ENCODE results near the gene HCN2.
"Not testable (repeated sequence)": the region's sequence is repeated elsewhere in the genome, so short reads cannot be mapped to it uniquely, and the experiment has no call there.

Gene HCN2

DNA sequence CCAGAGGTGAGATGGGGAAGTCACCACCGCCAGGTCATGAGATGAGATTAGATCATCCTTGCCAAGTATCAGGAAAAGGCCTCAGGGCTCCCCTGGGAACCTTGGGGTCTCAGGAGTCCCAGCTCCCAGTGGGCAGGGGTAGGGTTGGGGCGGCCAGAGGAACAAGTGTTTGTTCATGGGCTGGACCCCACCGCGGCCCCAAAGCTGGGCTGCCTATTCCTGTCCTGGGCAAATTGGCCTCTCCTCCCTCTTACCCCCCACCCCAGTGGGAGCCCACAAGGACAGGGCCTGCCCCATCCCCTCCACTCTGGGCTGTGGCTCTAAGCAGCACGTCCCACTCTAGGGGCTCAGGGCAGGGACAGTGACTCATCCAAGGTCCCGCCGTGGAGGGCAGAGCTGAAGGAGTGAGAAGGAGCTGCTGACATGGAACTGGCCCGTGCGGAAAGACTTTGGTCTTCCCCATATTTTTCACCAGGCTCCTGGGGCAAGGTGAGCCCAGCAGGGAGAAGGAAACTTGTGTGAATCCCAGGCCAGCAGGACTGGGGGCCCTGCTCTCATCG is 4.0 kb upstream of the HCN2 start:
- no peak for DNase-seq

DNA sequence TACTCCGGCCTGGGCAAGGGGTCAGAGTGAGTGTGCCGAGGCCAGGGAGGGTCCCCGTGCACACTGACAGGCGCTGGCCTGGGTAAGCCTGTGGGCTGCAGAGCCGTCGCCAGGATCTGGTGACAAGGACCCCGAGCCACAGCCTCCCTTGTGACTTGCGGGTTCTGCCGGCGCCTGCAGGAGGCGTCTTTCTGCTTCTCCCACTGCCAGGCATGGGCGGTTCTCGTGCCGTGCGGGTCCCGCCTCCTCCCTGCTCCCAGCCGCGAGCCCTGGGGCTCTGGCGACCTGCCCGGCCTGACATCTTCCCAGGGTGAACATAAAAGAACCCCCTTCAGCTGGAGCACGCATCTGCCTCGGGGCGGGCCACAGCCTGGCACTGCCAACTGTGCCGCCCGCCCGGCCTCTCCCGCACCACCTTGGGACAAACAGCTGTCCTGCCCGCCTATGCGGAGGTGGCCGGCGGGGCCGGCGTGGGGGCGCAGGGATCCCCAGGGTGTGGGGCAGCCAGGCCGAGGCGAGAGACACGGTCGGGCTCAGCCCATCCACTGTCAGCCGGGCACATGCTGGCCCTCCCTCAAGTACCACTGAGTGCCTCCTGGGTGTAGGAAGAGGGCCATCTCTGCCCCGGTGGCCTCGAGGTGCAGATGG is 1.5 kb upstream of the HCN2 start:
- DNase-seq = peak; percentile 38 to 61 (median 57)

DNA sequence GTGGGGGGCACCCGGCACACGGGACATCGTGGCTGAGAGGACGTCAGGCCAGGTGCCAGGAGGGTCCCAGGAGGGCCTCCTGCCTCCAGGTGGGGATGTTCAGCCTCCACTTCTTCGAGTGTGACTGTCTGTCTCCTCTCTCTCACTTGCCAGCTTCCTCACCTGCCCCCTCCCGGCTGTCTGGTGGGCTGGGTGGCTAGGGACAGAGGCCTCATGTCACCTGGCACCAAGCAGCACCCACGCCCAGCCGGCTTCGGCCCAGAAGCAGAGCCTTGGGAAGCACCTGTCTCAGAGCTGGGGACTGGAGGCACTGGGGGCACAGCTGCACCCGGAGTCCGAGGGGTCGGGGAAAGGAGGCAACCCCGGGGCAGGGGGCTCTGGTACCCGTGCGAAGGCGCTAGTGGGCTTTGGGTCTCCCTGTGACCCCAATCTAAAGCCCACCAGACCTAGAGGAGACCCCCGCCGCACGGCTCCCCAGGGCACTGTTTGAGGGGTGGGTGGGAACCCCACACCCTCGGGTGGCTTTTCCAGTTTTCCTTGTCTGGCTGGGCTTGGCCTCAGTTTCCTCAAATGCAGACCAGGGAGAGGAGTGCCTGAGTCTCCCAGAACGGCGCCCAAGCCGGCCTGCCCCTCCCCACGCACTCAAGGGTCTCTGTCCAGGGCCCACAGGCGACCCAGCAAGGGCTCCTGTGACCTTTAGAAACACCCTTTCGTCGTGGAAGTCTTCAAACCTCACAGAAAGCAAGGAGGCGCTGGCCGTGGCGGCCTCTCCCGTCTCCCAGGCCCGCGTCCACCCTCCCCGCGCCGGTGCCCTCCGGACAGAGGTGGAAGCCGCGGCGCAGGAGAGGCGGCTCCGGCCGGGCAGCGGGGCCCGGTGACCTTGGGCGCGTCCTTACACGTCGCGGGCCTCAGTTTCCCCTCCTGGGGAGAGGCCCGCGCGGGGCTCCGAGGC is 664 bp upstream of the HCN2 start:
- no peak for DNase-seq

DNA sequence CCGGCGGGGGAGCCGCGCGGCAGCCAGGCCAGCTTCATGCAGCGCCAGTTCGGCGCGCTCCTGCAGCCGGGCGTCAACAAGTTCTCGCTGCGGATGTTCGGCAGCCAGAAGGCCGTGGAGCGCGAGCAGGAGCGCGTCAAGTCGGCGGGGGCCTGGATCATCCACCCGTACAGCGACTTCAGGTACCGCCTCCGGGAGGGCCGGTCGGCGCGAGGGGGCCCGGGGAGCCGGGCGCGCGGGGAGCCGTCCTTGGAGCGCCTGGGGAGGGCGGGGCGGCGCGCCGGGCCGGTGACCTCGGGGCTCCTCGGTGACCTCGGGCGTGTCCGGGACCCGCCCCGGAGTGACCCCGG is 690 bp downstream of the HCN2 start:
- DNase-seq = peak in 1 of 5 donors; percentile 24

DNA sequence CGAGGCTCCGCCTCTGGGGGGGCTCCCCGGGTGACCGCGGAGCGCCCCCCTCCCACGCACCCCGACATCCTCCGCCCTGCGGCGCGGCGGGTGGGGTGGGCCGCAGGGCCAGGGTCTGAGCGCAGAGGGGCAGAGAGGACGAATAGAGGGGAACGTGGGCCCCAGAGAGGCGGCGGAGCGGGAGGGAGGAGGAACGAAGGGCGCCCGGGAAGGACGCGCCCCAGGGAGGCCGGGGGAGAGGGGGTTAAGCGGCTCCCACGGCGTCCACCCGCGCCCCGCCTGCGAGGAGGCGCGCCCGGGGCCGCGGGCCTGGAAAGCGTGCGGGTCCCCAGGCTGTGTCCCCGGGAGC is 1.0 kb downstream of the HCN2 start:
- DNase-seq = no peak

DNA sequence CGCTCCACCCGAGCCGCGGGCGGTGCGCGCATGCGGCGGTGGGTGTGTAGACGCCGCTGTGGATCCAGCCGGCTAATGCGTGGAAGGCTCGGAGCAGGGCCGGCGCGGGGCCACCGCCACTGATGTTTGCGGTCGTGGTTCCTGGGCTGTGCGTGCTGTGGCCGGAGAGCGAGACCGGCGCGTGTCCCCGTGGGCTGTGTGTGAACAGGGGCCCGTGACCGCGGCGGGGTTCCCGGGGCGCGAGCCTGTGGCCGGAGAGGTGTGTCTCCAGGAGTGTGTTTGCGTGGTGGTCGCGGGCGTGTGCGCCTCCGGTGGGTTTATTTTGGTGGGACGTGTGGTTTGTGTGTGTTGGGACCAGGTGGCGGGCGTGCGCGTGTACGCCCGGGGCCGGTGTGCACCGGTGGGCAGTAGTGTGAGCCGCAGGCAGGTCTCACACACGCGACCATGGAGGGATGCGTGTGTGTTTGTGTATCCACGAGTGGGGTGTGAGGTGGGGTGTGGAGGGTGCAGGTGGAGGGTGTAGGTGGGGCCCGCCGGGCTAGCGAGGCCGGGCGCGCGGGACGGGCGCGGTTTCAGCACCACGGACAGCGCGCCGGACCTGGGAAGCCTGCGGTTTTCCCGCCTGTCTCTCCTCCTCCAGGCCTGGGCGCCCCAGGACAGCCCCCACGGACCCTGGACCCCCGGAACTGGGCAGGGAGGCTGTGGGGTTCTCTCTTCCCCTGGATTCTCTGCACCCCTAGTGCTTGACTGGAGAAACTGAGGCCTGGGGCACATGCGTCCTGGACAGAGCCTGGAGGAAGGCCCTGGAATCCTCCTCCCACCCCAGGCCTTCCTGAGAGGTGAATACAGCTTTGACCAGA is 1.6 kb downstream of the HCN2 start:
- DNase-seq = no peak

DNA sequence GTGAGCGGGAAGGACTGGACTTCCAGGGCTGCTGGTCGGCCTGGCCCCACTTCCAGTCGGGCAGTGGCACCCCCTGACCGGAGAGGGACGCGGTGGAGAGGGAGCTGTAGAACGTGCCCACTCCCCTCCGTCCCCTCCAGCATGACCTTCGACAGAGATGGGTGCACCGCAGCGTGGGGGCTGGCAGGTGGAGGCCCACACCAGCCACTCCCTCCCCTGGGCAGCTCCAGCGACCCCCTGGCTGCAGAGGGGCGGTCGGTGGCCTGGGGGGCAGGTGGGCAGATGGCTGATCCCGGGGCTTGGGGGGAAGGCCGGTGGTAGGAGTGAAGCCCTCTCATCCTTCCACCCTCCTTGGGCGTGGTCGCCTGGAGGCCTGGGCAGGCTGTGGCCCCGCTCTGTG is 2.4 kb downstream of the HCN2 start:
- DNase-seq = no peak

DNA sequence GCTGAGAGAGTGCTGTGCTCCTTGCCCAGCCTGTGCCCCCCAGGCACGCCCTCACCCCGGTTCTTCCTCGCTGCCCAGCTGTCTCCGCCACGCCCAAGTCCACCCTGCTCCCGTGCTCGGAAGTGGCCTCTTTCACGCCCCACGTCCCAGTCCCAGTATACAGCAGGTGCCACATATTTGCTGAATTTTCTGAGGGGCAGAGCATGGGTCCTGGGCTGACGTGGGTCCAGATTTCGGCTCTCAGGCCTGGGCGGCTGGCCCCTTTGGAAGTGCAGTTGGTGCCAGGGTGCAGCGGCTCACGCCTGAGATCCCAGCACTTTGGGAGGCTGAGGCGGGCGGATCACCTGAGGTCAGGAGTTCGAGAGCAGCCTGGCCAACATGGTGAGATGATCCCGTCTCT is 3.4 kb downstream of the HCN2 start:
- DNase-seq = no peak

DNA sequence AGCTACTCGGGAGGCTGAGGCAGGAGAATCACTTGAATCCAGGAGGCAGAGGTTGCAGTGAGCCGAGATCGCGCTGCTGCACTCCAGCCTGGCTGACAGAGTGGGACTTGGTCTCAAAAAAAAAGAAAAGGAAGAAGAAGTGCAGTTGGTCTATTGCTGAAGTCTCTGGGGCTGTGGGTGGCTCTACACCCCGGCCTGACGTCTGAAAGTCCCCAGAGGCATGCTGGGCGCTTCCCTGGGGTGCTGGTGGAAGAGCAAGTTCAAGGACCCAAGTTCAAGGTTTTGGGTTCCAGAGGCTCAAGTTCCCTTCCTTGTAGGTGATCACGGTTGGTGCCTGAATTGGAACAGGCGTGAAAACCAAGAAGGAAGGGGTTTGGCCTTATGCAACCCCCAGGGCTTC is 3.8 kb downstream of the HCN2 start:
- DNase-seq = no peak

DNA sequence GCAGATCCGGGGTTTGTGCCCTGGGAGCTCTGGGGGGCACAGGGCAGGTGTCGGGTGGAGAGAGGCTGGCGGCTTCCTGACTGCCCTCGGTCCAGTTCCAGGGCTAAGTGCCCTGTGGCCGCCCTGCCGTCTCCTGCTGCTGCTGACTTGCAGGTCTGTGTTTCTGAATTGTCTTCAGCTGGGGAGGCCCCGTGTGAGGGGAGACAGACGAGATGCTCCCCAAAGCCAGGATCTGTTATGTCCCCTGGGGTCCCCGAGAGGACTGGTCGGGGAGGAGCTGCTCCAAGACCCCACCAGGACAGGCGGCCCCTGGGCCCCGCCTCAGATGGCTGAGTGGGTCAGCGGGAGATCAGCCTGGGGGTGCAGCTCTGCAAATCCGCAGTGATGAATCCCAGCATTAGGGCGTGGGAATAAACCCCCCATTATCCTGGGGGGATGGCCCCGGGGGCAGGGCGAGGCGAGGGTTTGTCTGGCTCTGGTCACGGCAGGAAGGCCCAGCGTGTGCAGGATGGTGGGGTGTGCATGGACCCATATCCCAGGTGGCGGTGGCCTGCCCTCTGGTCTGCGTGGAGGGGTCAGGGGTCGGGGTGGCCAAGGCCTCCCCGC is 4.7 kb downstream of the HCN2 start:
- no peak for DNase-seq

DNA sequence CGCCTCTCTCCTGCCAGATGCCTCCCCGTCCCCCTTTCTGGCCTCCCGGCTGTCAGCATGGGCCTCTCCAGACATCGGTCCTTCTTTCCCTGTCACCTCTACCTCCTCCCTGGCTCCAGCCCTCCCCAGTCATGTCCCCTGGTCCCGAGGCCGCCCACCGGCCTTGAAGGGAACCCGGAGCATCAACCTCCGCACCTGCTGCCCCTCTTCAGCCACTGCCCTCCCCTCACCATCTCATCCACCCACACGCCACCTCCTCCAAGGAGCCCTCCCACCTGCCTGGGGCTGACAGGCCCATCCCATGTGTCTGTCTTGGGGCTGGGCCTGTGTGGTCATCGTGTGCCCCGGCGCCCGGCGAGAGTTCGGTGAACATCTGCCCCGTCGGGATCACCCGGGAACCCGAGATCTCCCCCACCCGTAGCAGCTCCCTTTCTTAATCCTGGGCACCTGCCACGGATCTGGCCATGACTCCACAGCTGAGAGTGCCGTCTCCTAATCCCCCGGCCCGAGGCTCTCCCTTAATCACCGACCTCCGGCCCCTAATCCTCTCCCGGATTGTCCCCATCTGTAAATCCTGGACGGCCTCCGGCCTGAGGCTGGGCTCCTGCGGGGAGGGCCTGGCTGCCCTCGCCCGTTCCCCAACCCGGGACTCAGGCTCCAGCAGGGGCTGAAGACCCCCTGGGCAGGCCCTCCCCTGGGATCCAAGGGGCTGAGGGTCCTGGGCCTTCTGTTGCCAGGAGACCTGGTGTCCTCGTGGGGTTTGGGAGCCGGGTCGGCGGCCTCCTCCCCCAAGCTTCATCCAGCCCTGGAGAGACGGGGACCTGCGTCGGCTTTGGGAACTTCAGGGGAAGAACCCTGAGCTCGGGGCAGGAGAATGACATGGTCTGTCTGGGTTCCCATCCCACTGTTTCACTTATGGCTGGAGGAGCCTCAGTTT is 5.9 kb downstream of the HCN2 start:
- DNase-seq = no peak

DNA sequence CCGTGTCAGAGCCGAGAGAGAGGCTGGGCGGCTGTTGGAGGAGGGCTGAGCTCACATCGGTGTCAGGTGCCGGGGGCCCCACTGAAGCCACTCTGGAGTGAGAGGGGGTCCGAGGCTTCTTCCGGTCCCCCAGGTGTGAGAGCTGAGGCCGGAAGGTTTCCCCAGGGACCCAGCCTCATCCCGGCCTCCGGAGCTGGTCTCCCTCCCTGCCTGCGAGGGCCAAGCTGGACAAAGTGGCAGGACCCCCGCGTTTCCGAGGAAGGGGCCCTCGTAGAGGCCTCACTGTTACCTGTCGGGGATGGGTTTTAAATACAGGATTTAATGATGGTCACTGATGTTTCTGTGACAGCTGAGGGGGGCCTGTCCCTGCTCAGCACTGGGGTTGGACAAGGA is 6.6 kb downstream of the HCN2 start:
- DNase-seq = no peak

DNA sequence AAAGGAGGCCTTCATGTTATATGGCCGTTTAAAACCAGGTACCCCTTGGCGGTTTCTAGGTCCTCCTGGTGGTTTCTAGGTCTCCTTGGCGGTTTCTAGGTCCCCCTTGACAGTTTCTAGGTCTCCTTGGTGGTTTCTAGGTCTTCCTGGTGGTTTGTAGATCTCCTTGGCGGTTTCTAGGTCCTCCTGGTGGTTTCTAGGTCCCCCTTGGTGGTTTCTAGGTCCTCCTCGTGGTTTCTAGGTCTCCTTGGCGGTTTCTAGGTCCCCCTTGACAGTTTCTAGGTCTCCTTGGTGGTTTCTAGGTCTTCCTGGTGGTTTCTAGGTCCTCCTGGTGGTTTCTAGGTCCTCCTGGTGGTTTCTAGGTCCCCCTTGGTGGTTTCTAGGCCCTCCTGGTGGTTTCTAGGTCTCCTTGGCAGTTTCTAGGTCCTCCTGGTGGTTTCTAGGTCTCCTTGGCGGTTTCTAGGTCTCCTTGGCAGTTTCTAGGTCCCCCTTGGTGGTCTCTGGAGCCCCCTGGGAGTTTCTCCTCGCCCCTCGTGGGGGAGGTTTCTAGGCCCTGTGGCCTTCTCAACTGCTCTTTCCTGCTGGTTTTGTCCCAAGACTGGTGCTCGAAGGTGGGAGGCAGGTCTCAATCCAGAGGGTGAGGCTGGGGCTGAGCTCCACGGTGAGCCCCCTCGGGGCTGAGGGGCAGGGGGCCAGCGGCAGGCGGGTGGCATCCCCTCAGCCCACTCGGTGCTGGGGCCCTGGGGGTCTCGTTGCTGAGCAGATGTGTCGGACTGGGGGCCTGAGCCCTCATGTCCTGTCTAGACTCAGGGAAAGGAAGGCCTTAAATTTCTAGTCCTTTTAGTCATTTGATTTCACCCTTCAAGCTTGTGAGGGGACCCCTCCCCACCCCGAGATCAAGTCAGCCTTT is 8.0 kb downstream of the HCN2 start:
- DNase-seq = no peak

DNA sequence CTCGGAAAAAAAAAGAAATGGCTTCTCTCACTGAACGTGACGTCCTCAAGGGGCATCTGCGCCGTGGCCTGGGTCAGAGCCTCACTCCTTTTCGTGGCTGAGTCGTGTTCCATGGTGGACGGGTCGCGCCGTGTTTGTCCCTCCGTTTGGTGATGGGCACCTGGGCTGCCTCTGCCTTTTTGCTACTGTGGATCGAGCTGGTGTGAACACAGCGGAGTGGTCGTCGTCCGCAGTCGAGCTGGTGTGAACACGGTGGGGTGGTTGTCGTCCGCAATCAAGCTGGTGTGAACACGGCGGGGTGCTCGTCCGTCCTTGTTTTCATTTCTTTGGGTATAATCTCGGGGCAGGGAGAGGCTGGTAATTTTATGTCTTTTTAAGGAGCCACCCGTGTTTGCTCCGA is 11.6 kb downstream of the HCN2 start:
- no peak for DNase-seq

DNA sequence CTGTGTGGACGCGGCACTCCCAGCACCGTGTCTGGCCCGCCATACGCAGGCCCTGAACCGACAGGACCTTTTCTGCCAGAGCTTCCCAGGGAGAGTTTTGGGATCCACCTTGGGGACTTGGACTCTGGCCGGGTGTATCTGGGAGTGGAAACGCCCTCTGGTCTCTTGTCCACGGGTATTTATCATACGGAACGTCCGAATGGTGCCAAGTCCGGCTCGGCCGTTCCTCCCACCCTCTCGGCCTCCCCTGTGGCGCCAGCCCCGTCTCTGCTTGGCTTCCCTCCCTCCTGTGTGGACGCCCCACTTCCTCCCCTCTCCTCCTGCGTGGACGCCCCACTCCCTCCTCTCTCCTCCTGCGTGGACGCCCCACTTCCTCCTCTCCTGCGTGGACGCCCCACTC is 12.1 kb downstream of the HCN2 start:
- no peak for DNase-seq

DNA sequence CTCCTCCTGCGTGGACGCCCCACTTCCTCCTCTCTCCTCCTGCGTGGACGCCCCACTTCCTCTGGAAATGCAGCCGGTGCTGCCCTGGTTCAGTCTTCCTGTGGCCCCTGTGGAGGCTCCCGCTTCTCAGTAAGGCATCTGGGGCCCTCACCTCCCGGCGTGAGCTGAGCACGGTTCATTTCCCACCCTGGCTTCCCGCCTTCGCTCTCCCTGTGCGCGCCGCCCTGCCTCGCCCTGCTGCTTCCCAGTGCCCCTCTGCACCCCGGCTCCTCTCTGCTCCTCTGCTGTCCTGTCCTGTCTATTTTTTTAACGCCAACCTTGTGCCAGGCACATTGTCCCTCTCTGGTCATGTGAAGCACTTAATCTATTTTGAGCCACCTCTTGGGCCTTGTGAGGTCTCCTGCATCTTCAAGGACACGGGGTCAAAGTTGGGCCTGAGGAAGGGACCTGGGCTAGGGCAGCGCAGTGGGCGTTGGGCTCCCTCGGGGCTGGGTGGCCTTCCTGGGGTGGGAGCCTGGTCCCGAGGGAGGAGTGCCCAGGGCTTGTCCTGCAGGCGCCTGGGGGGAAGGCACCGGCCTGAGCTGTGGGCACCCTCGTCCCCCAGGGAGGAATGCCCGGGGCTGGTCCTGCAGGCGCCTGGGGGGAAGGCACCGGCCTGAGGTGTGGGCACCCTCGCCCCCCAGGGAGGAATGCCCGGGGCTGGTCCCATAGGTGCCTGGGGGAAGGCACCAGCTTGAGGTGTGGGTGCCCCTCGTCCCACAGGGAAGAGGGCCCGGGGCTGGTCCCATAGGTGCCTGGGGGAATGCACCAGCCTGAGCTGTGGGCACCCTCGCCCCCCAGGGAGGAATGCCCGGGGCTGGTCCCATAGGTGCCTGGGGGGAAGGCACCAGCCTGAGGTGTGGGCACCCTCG is 13.0 kb downstream of the HCN2 start:
- no peak for DNase-seq

DNA sequence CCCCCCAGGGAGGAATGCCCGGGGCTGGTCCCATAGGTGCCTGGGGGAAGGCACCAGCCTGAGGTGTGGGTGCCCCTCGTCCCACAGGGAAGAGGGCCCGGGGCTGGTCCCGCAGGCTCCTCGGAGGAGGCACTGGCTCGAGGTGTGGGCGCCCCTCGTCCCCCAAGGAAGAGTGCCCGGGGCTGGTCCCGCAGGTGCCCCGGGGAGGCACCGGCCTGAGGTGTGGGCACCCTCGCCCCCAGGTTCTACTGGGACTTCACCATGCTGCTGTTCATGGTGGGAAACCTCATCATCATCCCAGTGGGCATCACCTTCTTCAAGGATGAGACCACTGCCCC is 13.6 kb downstream of the HCN2 start:
- DNase-seq = not testable (repeated sequence)

DNA sequence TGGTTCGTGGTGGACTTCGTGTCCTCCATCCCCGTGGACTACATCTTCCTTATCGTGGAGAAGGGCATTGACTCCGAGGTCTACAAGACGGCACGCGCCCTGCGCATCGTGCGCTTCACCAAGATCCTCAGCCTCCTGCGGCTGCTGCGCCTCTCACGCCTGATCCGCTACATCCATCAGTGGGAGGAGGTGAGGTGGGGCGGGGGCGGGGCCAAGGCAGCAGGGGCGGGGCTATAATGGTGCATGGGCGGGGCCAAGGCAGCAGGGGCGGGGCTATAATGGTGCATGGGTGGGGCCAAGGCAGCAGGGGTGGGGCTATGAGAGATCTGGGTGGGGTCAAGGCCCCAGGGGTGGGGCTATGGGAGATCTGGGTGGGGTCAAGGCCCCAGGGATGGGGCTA is 14.1 kb downstream of the HCN2 start:
- not testable (repeated sequence) for DNase-seq

DNA sequence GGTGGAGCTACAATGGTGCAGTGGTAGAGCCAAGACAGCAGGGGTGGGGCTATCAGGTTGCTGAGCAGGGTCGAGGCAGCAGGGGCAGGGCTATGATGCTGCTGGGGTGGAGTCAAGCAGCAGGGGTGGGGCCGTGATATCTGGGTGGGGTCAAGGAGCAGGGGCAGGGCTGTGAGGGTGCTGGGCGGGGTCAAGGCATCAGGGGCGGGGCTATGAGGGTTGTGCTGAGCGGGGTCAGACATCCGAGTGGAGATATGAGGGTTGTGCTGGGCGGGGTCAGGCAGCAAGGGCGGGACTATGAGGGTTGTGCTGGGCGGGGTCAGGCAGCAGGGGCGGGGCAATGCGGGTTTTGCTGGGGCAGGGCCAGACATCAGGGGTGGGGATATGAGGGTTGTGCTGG is 14.7 kb downstream of the HCN2 start:
- DNase-seq = peak in 3 of 5 donors; percentile 23 to 51 (median 28)

Data from T-helper 1 cell (primary cell).